GM23338 (cell line): ENCODE results near the gene CUBN.

Source experiments
- CREB1 ChIP-seq: fragments of 250-450 bp; sonication (Bioruptor Pico); IDR thresholded peaks from 2 replicates; pipeline ENCODE4 v1.5.0; 2020; ENCODE audit warnings: low read depth, mild to moderate bottlenecking, moderate library complexity
- EZH2 ChIP-seq: fragments of 200-600 bp; sonication (generic); IDR thresholded peaks from one replicate; pipeline ENCODE4 v1.8.0; 2017; ENCODE audit warnings: antibody characterized with exemption, mild to moderate bottlenecking, low read depth; ENCODE audit not compliant: unreplicated experiment
- EZH2phosphoT487 ChIP-seq: fragments of 200-600 bp; sonication (generic); IDR thresholded peaks from one replicate; pipeline ENCODE4 v1.8.1; 2018; ENCODE audit warnings: antibody characterized with exemption; ENCODE audit not compliant: unreplicated experiment
- JUNB ChIP-seq: IDR thresholded peaks from one replicate; pipeline ENCODE4 v1.6.1; 2016; ENCODE audit warnings: antibody characterized with exemption; ENCODE audit not compliant: unreplicated experiment
- NANOG ChIP-seq: IDR thresholded peaks from 2 replicates; pipeline ENCODE4 v1.6.1; 2016; ENCODE audit warnings: antibody characterized with exemption, borderline replicate concordance
- POLR2AphosphoS5 ChIP-seq: IDR thresholded peaks from 2 replicates; pipeline ENCODE4 v1.6.1; 2016; ENCODE audit warnings: antibody characterized with exemption, low read depth
- STAT1 ChIP-seq: IDR thresholded peaks from one replicate; pipeline ENCODE4 v1.6.1; 2016; ENCODE audit warnings: antibody characterized with exemption; ENCODE audit not compliant: unreplicated experiment
- ZNF114 ChIP-seq: fragments of 250-450 bp; sonication (Bioruptor Pico); IDR thresholded peaks from 2 replicates; pipeline ENCODE4 v1.5.0; 2020; ENCODE audit warnings: mild to moderate bottlenecking, moderate library complexity
- ZNF331 ChIP-seq: fragments of 250-450 bp; sonication (Bioruptor Pico); IDR thresholded peaks from 2 replicates; pipeline ENCODE4 v1.5.0; 2020; ENCODE audit warnings: low read depth, mild to moderate bottlenecking, moderate library complexity
- TF ChIP-seq, protein P1 (sequence below), 2 experiments: fragments of 200-600 bp in 1 of 2; sonication (generic) in 1 of 2; conservative IDR thresholded peaks; 2 replicates each; pipeline versions ENCODE4 v1.5.1 to v1.6.1; 2016 to 2017; ENCODE audit warnings: antibody characterized with exemption in 2 of 2, low read depth in 2 of 2, mild to moderate bottlenecking in 2 of 2, moderate library complexity in 1 of 2
- TF ChIP-seq, protein P2 (sequence below): IDR thresholded peaks from one replicate; pipeline ENCODE4 v1.6.1; 2018; ENCODE audit warnings: antibody characterized with exemption; ENCODE audit not compliant: unreplicated experiment
- TF ChIP-seq, protein P3 (sequence below): IDR thresholded peaks from 2 replicates; pipeline ENCODE4 v1.6.1; 2016; ENCODE audit warnings: antibody characterized with exemption
- TF ChIP-seq, protein P4 (sequence below): fragments of 250-450 bp; sonication (Bioruptor Pico); IDR thresholded peaks from 2 replicates; pipeline ENCODE4 v1.5.0; 2020; ENCODE audit warnings: mild to moderate bottlenecking, moderate library complexity

DNA sequence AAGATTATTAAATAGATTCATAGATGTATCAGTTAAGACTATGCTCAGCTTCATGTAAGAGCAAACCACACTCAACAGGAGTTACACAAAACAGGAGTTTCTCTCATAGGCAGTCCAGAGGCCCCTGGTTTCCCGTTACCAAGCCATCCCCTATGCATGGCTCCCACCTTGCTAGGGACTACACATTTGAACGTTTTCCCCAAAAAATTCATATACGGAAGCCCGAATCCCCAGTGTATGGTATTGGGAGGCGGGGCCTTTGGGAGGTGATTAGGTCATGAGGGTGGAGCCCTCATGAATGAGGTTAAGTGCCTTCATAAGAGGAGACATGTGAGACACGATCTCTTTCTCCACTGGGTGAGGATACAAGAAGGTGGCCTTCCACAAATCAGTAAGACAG, 341.5 kb downstream of the CUBN start:
- TF ChIP-seq, protein P1, sequence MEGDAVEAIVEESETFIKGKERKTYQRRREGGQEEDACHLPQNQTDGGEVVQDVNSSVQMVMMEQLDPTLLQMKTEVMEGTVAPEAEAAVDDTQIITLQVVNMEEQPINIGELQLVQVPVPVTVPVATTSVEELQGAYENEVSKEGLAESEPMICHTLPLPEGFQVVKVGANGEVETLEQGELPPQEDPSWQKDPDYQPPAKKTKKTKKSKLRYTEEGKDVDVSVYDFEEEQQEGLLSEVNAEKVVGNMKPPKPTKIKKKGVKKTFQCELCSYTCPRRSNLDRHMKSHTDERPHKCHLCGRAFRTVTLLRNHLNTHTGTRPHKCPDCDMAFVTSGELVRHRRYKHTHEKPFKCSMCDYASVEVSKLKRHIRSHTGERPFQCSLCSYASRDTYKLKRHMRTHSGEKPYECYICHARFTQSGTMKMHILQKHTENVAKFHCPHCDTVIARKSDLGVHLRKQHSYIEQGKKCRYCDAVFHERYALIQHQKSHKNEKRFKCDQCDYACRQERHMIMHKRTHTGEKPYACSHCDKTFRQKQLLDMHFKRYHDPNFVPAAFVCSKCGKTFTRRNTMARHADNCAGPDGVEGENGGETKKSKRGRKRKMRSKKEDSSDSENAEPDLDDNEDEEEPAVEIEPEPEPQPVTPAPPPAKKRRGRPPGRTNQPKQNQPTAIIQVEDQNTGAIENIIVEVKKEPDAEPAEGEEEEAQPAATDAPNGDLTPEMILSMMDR (conservative IDR thresholded peaks at IDR 0.05; ENCODE audit: low read depth in 2 of 2): no peak
- no peak for TF ChIP-seq EZH2phosphoT487
- TF ChIP-seq, protein P2, sequence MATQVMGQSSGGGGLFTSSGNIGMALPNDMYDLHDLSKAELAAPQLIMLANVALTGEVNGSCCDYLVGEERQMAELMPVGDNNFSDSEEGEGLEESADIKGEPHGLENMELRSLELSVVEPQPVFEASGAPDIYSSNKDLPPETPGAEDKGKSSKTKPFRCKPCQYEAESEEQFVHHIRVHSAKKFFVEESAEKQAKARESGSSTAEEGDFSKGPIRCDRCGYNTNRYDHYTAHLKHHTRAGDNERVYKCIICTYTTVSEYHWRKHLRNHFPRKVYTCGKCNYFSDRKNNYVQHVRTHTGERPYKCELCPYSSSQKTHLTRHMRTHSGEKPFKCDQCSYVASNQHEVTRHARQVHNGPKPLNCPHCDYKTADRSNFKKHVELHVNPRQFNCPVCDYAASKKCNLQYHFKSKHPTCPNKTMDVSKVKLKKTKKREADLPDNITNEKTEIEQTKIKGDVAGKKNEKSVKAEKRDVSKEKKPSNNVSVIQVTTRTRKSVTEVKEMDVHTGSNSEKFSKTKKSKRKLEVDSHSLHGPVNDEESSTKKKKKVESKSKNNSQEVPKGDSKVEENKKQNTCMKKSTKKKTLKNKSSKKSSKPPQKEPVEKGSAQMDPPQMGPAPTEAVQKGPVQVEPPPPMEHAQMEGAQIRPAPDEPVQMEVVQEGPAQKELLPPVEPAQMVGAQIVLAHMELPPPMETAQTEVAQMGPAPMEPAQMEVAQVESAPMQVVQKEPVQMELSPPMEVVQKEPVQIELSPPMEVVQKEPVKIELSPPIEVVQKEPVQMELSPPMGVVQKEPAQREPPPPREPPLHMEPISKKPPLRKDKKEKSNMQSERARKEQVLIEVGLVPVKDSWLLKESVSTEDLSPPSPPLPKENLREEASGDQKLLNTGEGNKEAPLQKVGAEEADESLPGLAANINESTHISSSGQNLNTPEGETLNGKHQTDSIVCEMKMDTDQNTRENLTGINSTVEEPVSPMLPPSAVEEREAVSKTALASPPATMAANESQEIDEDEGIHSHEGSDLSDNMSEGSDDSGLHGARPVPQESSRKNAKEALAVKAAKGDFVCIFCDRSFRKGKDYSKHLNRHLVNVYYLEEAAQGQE: no peak
- TF ChIP-seq ZNF331: no peak
- no peak for TF ChIP-seq POLR2AphosphoS5
- TF ChIP-seq EZH2: no peak
- TF ChIP-seq, protein P3, sequence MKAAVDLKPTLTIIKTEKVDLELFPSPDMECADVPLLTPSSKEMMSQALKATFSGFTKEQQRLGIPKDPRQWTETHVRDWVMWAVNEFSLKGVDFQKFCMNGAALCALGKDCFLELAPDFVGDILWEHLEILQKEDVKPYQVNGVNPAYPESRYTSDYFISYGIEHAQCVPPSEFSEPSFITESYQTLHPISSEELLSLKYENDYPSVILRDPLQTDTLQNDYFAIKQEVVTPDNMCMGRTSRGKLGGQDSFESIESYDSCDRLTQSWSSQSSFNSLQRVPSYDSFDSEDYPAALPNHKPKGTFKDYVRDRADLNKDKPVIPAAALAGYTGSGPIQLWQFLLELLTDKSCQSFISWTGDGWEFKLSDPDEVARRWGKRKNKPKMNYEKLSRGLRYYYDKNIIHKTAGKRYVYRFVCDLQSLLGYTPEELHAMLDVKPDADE: no peak
- no peak for TF ChIP-seq CREB1 (CRISPR knock-in tag)
- no peak for TF ChIP-seq ZNF114 (CRISPR knock-in tag)
- no peak for TF ChIP-seq JUNB
- TF ChIP-seq, protein P4, sequence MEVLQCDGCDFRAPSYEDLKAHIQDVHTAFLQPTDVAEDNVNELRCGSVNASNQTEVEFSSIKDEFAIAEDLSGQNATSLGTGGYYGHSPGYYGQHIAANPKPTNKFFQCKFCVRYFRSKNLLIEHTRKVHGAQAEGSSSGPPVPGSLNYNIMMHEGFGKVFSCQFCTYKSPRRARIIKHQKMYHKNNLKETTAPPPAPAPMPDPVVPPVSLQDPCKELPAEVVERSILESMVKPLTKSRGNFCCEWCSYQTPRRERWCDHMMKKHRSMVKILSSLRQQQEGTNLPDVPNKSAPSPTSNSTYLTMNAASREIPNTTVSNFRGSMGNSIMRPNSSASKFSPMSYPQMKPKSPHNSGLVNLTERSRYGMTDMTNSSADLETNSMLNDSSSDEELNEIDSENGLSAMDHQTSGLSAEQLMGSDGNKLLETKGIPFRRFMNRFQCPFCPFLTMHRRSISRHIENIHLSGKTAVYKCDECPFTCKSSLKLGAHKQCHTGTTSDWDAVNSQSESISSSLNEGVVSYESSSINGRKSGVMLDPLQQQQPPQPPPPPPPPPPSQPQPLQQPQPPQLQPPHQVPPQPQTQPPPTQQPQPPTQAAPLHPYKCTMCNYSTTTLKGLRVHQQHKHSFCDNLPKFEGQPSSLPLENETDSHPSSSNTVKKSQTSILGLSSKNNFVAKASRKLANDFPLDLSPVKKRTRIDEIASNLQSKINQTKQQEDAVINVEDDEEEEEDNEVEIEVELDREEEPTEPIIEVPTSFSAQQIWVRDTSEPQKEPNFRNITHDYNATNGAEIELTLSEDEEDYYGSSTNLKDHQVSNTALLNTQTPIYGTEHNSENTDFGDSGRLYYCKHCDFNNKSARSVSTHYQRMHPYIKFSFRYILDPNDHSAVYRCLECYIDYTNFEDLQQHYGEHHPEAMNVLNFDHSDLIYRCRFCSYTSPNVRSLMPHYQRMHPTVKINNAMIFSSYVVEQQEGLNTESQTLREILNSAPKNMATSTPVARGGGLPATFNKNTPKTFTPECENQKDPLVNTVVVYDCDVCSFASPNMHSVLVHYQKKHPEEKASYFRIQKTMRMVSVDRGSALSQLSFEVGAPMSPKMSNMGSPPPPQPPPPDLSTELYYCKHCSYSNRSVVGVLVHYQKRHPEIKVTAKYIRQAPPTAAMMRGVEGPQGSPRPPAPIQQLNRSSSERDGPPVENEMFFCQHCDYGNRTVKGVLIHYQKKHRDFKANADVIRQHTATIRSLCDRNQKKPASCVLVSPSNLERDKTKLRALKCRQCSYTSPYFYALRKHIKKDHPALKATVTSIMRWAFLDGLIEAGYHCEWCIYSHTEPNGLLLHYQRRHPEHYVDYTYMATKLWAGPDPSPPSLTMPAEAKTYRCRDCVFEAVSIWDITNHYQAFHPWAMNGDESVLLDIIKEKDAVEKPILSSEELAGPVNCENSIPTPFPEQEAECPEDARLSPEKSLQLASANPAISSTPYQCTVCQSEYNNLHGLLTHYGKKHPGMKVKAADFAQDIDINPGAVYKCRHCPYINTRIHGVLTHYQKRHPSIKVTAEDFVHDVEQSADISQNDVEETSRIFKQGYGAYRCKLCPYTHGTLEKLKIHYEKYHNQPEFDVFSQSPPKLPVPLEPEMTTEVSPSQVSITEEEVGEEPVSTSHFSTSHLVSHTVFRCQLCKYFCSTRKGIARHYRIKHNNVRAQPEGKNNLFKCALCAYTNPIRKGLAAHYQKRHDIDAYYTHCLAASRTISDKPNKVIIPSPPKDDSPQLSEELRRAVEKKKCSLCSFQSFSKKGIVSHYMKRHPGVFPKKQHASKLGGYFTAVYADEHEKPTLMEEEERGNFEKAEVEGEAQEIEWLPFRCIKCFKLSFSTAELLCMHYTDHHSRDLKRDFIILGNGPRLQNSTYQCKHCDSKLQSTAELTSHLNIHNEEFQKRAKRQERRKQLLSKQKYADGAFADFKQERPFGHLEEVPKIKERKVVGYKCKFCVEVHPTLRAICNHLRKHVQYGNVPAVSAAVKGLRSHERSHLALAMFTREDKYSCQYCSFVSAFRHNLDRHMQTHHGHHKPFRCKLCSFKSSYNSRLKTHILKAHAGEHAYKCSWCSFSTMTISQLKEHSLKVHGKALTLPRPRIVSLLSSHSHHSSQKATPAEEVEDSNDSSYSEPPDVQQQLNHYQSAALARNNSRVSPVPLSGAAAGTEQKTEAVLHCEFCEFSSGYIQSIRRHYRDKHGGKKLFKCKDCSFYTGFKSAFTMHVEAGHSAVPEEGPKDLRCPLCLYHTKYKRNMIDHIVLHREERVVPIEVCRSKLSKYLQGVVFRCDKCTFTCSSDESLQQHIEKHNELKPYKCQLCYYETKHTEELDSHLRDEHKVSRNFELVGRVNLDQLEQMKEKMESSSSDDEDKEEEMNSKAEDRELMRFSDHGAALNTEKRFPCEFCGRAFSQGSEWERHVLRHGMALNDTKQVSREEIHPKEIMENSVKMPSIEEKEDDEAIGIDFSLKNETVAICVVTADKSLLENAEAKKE: no peak
- TF ChIP-seq NANOG: no peak
- no peak for TF ChIP-seq STAT1
